ENCODE measurements around the gene ZNF574.

ZNF574 gene

DNA sequence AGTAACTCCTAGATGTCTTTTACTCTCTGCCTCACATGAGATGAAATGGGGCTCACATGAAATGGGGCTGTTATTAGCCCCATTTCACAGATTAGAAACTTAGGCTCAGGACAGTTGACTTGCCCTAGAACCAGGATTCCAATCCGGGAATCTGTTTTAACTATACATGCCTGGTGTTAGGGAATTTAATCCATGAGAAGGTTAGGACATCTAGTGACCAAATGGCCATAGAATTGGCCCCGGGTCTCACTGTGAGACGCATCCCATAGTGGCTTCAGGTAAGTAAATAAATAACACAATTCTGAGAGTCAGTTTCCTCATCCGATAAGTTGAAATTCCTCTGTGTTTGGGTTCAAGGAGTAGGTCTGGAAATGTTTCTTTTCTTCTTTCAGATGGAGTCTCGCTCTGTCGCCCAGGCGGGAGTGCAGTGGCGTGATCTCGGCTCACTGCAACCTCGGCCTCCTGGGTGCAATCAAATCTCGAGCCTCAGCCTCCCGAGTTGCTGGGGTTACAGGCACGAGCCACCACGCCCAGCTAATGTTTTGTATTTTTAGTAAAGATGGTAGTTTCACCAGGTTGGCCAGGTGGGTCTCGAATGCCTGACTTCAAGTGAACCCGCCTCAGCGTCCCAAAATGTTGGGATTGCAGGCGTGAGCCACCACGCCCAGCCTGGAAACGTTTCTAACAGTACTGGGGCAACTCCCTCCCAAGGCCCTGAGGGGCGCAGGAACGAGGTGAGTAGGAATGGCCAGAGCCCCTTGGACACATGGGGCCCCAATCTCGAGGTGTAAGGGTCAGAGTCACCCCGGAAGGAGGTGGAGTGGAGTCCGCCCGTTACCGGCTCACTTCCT, 1.2 kb upstream of the ZNF574 start:
- H3K4me1 ChIP-seq (ENCODE audit: control insufficient read depth, insufficient read depth, low read length): peaks cover 13% of the 10 kb centered on the region
- H3K27ac ChIP-seq (ENCODE audit: low read depth, low read length): peak overlapping the region; percentile 88
- H3K9ac ChIP-seq (ENCODE audit: low read depth, low read length): peak overlapping the region; percentile 96

DNA sequence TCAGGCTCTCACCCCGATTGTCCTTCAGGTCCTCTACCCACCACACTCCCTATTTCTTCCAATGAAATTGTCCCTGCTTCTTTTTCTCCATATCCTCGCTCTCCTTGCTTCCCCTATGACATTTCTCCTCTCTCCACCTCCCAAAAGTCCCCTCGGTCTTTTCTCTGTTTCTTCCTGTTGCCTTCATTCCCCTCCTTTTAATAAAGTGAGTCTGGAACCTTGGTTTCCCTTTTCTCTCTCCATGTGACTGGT, 676 bp upstream of the ZNF574 start:
- Histone ChIP-seq H3K4me1 (ENCODE audit: control insufficient read depth, insufficient read depth, low read length) (peaks cover 12% of the 10 kb centered on the region), H3K27me3 (ENCODE audit: control insufficient read depth, insufficient read depth, low read length) (no peaks in the 10 kb centered on the region), H3K9me3 (ENCODE audit: control insufficient read depth, insufficient read depth, low read length) (no peaks in the 10 kb centered on the region), H3K4me3 (ENCODE audit: low read depth, low read length) (peak overlapping the region; percentile 79), H3K9ac (ENCODE audit: low read depth, low read length) (peak overlapping the region; percentile 96), H3K36me3 (ENCODE audit: control insufficient read depth, insufficient read depth, low read length) (peaks cover 23% of the 10 kb centered on the region), H3K27ac (ENCODE audit: low read depth, low read length) (peak overlapping the region; percentile 88)

More for the DNA sequence above, 1.2 kb upstream of the ZNF574 start:
- Histone ChIP-seq H3K4me3 (ENCODE audit: low read depth, low read length) (peak overlapping the region; percentile 79), H3K27me3 (ENCODE audit: control insufficient read depth, insufficient read depth, low read length) (no peaks in the 10 kb centered on the region), H3K36me3 (ENCODE audit: control insufficient read depth, insufficient read depth, low read length) (peaks cover 18% of the 10 kb centered on the region), H3K9me3 (ENCODE audit: control insufficient read depth, insufficient read depth, low read length) (no peaks in the 10 kb centered on the region)

DNA sequence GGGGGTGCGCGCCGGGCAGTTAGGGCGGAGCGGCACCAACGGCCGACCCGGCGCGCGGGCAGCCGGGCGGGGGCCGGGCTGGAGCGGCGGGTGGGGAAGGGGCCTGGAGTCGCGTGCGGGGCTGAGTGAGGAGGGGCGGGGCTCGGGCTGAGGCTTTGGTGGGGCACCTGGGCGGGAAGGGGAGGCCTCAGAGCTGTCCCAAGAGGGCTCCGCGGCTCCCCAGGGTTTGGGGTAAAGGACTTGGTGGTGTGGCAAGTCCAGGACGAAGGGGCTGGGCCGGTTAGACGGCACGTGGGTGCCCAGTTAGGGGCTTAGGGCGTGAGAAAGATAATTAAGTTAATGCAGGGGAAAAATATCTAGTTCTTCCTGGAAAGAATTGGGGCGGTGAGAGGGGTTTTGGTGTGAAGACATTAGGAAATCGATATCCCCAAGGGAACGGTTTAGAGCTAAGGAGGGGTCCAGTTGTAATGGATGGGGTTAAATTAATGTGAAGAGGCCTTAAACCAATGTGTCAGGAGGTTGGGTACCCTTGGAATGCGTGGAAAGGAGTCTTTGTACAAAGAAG, 496 bp downstream of the ZNF574 start:
- peak overlapping the region; percentile 94 for H3K4me3 ChIP-seq (ENCODE audit: low read depth, low read length)
- H3K27me3 ChIP-seq (ENCODE audit: control insufficient read depth, insufficient read depth, low read length): no peaks in the 10 kb centered on the region
- H3K9me3 ChIP-seq (ENCODE audit: control insufficient read depth, insufficient read depth, low read length): no peaks in the 10 kb centered on the region
- H3K27ac ChIP-seq (ENCODE audit: low read depth, low read length): peak overlapping the region; percentile 86
- peaks cover 6% of the 10 kb centered on the region for H3K4me1 ChIP-seq (ENCODE audit: control insufficient read depth, insufficient read depth, low read length)
- peaks cover 35% of the 10 kb centered on the region for H3K36me3 ChIP-seq (ENCODE audit: control insufficient read depth, insufficient read depth, low read length)
- H3K9ac ChIP-seq (ENCODE audit: low read depth, low read length): peak overlapping the region; percentile 82

DNA sequence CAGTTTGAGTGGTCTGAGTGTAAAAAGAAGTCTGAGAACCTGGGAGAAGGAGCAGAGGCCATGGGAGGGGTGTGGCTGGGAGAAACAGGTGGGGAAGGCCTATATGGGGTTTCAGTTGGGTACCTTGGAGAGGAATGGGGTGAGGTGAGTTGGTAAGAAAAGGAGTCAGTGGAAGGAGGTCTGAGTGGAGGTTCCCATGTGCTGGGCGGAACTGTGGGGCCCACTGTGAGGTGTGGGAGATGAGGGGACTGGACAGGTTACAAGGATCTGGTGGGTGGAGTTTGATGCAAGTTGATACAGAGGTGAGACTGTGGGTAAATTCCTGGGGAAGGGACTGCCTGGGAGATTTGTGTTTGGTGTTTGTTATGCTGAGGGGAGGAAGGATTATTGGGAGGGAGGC, 2.1 kb downstream of the ZNF574 start:
- H3K36me3 ChIP-seq (ENCODE audit: control insufficient read depth, insufficient read depth, low read length): peaks cover 43% of the 10 kb centered on the region

DNA sequence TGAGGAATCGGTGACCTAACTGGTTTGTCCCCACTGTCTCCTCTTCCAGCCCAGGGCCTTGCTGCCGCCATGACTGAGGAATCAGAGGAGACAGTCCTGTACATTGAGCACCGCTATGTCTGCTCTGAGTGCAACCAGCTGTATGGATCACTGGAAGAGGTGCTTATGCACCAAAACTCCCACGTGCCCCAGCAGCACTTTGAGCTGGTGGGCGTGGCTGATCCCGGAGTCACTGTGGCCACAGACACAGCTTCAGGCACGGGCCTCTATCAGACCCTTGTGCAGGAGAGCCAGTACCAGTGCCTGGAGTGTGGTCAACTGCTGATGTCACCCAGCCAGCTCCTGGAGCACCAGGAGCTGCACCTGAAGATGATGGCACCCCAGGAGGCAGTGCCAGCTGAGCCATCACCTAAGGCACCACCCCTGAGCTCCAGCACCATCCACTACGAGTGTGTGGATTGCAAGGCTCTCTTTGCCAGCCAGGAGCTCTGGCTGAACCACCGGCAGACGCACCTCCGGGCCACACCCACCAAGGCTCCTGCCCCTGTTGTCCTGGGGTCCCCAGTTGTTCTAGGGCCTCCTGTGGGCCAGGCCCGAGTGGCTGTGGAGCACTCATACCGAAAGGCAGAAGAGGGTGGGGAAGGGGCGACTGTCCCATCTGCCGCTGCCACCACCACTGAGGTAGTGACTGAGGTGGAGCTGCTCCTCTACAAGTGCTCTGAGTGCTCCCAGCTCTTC, 2.7 kb downstream of the ZNF574 start:
- peaks cover 6% of the 10 kb centered on the region for H3K4me1 ChIP-seq (ENCODE audit: control insufficient read depth, insufficient read depth, low read length)
- no peaks in the 10 kb centered on the region for H3K27me3 ChIP-seq (ENCODE audit: control insufficient read depth, insufficient read depth, low read length)
- no peak overlapping the region for H3K4me3 ChIP-seq (ENCODE audit: low read depth, low read length)
- H3K9me3 ChIP-seq (ENCODE audit: control insufficient read depth, insufficient read depth, low read length): no peaks in the 10 kb centered on the region
- peaks cover 43% of the 10 kb centered on the region for H3K36me3 ChIP-seq (ENCODE audit: control insufficient read depth, insufficient read depth, low read length)
- H3K27ac ChIP-seq (ENCODE audit: low read depth, low read length): no peak overlapping the region
- no peak overlapping the region for H3K9ac ChIP-seq (ENCODE audit: low read depth, low read length)

More for the DNA sequence above, 2.1 kb downstream of the ZNF574 start:
- Histone ChIP-seq H3K9me3 (ENCODE audit: control insufficient read depth, insufficient read depth, low read length) (no peaks in the 10 kb centered on the region), H3K4me3 (ENCODE audit: low read depth, low read length) (no peak overlapping the region), H3K4me1 (ENCODE audit: control insufficient read depth, insufficient read depth, low read length) (peaks cover 6% of the 10 kb centered on the region), H3K27me3 (ENCODE audit: control insufficient read depth, insufficient read depth, low read length) (no peaks in the 10 kb centered on the region), H3K27ac (ENCODE audit: low read depth, low read length) (no peak overlapping the region), H3K9ac (ENCODE audit: low read depth, low read length) (no peak overlapping the region)

DNA sequence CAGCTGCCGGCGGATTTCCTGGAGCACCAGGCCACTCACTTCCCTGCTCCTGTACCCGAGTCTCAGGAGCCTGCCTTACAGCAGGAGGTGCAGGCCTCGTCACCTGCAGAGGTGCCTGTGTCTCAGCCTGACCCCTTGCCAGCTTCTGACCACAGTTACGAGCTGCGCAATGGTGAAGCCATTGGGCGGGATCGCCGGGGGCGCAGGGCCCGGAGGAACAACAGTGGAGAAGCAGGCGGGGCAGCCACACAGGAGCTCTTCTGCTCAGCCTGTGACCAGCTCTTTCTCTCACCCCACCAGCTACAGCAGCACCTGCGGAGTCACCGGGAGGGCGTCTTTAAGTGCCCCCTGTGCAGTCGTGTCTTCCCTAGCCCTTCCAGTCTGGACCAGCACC, 3.3 kb downstream of the ZNF574 start:
- Histone ChIP-seq H3K9me3 (ENCODE audit: control insufficient read depth, insufficient read depth, low read length) (no peaks in the 10 kb centered on the region), H3K27ac (ENCODE audit: low read depth, low read length) (no peak overlapping the region), H3K9ac (ENCODE audit: low read depth, low read length) (no peak overlapping the region), H3K27me3 (ENCODE audit: control insufficient read depth, insufficient read depth, low read length) (no peaks in the 10 kb centered on the region), H3K36me3 (ENCODE audit: control insufficient read depth, insufficient read depth, low read length) (peaks cover 43% of the 10 kb centered on the region), H3K4me3 (ENCODE audit: low read depth, low read length) (no peak overlapping the region), H3K4me1 (ENCODE audit: control insufficient read depth, insufficient read depth, low read length) (peaks cover 6% of the 10 kb centered on the region)

DNA sequence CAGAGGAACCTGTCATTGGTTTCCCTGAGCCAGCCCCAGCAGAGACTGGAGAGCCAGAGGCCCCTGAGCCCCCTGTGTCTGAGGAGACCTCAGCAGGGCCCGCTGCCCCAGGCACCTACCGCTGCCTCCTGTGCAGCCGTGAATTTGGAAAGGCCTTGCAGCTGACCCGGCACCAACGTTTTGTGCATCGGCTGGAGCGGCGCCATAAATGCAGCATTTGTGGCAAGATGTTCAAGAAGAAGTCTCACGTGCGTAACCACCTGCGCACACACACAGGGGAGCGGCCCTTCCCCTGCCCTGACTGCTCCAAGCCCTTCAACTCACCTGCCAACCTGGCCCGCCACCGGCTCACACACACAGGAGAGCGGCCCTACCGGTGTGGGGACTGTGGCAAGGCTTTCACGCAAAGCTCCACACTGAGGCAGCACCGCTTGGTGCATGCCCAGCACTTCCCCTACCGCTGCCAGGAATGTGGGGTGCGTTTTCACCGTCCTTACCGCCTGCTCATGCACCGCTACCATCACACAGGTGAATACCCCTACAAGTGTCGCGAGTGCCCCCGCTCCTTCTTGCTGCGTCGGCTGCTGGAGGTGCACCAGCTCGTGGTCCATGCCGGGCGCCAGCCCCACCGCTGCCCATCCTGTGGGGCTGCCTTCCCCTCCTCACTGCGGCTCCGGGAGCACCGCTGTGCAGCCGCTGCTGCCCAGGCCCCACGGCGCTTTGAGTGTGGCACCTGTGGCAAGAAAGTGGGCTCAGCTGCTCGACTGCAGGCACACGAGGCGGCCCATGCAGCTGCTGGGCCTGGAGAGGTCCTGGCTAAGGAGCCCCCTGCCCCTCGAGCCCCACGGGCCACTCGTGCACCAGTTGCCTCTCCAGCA, 4.2 kb downstream of the ZNF574 start:
- Histone ChIP-seq H3K9me3 (ENCODE audit: control insufficient read depth, insufficient read depth, low read length) (no peaks in the 10 kb centered on the region), H3K4me3 (ENCODE audit: low read depth, low read length) (no peak overlapping the region), H3K9ac (ENCODE audit: low read depth, low read length) (no peak overlapping the region), H3K27ac (ENCODE audit: low read depth, low read length) (no peak overlapping the region), H3K27me3 (ENCODE audit: control insufficient read depth, insufficient read depth, low read length) (no peaks in the 10 kb centered on the region), H3K4me1 (ENCODE audit: control insufficient read depth, insufficient read depth, low read length) (peaks cover 2% of the 10 kb centered on the region), H3K36me3 (ENCODE audit: control insufficient read depth, insufficient read depth, low read length) (peaks cover 43% of the 10 kb centered on the region)

DNA sequence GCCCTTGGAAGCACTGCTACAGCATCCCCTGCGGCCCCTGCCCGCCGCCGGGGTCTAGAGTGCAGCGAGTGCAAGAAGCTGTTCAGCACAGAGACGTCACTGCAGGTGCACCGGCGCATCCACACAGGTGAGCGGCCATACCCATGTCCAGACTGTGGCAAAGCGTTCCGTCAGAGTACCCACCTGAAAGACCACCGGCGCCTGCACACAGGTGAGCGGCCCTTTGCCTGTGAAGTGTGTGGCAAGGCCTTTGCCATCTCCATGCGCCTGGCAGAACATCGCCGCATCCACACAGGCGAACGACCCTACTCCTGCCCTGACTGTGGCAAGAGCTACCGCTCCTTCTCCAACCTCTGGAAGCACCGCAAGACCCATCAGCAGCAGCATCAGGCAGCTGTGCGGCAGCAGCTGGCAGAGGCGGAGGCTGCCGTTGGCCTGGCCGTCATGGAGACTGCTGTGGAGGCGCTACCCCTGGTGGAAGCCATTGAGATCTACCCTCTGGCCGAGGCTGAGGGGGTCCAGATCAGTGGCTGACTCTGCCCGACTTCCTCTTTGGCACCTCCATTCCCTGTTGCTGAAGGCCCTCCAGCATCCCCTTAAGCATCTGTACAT, 4.9 kb downstream of the ZNF574 start:
- H3K27ac ChIP-seq (ENCODE audit: low read depth, low read length): no peak overlapping the region
- H3K9me3 ChIP-seq (ENCODE audit: control insufficient read depth, insufficient read depth, low read length): no peaks in the 10 kb centered on the region
- no peaks in the 10 kb centered on the region for H3K27me3 ChIP-seq (ENCODE audit: control insufficient read depth, insufficient read depth, low read length)
- H3K4me1 ChIP-seq (ENCODE audit: control insufficient read depth, insufficient read depth, low read length): no peaks in the 10 kb centered on the region
- no peak overlapping the region for H3K9ac ChIP-seq (ENCODE audit: low read depth, low read length)
- no peak overlapping the region for H3K4me3 ChIP-seq (ENCODE audit: low read depth, low read length)
- peaks cover 43% of the 10 kb centered on the region for H3K36me3 ChIP-seq (ENCODE audit: control insufficient read depth, insufficient read depth, low read length)

DNA sequence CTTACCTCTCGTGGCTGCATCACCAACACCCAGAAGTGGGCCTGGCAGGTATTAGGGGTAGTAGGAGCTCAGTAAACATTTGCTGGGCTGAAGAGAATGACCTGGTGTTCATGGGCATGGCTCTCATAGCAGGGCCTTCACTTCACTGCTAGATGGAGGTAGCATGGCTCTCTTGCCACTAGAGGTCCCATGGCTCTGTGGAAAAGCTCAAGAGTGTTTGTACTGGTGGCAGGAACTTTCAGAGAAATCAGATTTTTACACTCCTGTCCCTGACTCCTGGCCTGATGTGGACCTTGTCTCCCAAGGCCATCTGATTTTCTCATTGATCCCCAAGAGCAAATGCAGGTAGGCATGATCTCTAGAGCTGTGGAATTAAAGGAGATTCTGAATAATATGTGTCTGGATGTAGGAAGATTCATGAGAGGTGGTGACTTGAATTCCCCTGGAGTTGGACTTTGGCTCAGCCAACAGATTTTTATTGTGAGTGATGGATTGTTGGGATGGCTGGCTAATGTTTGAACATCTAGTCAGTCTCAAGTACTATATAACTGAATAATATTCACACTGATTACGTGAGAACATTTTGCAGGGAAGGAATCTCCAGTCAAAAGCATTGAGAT, 5.7 kb downstream of the ZNF574 start:
- H3K4me3 ChIP-seq (ENCODE audit: low read depth, low read length): no peak overlapping the region
- H3K27ac ChIP-seq (ENCODE audit: low read depth, low read length): no peak overlapping the region
- peaks cover 43% of the 10 kb centered on the region for H3K36me3 ChIP-seq (ENCODE audit: control insufficient read depth, insufficient read depth, low read length)
- no peak overlapping the region for H3K9ac ChIP-seq (ENCODE audit: low read depth, low read length)
- H3K9me3 ChIP-seq (ENCODE audit: control insufficient read depth, insufficient read depth, low read length): no peaks in the 10 kb centered on the region
- H3K27me3 ChIP-seq (ENCODE audit: control insufficient read depth, insufficient read depth, low read length): no peaks in the 10 kb centered on the region
- no peaks in the 10 kb centered on the region for H3K4me1 ChIP-seq (ENCODE audit: control insufficient read depth, insufficient read depth, low read length)

DNA sequence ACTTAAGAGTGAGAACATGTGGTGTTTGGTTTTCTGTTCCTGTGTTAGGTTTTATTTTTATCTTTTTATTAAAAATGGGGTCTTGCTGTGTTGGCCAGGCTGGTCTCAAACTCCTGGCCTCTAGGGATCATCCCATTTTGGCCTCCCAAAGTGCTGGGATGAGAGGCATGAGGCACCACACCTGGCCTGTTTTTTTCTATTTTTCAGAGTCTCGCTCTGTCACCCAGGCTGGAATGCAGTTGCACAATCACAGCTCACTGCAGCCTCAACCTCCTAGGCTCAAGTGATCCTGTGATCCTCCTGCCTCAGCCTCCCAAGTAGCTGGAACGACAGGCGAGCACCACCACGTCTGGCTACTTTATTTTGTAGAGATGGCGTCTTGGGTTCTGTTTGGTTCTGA, 7.6 kb downstream of the ZNF574 start:
- Histone ChIP-seq H3K4me3 (ENCODE audit: low read depth, low read length) (no peak overlapping the region), H3K9ac (ENCODE audit: low read depth, low read length) (no peak overlapping the region), H3K36me3 (ENCODE audit: control insufficient read depth, insufficient read depth, low read length) (peaks cover 37% of the 10 kb centered on the region), H3K4me1 (ENCODE audit: control insufficient read depth, insufficient read depth, low read length) (no peaks in the 10 kb centered on the region), H3K27ac (ENCODE audit: low read depth, low read length) (no peak overlapping the region), H3K27me3 (ENCODE audit: control insufficient read depth, insufficient read depth, low read length) (no peaks in the 10 kb centered on the region), H3K9me3 (ENCODE audit: control insufficient read depth, insufficient read depth, low read length) (no peaks in the 10 kb centered on the region)
